Neural crest cell (in vitro differentiated cells): ENCODE results near the gene EDC3. TPM values are rescaled to one million over a fixed set of nuclear protein-coding genes. Genes with fewer than 3 reads are reported as not detected.

ENCODE experiments used
- DNase-seq: peaks from one replicate; pipeline ENCODE4 v3.0.0; 2021; ENCODE audit warnings: low read depth, mixed read lengths, low spot score
- H3K27ac Mint-ChIP-seq: one replicate; pipeline ENCODE4 v1.8.0; 2021; ENCODE audit warnings: mild to moderate bottlenecking, mixed read lengths; ENCODE audit not compliant: unreplicated experiment
- H3K27me3 Mint-ChIP-seq: 2 replicates; pipeline ENCODE4 v1.8.0; 2021; ENCODE audit warnings: low read depth, mild to moderate bottlenecking, mixed read lengths
- H3K36me3 Mint-ChIP-seq: 2 replicates; pipeline ENCODE4 v1.8.0; 2021; ENCODE audit warnings: low read depth, mild to moderate bottlenecking, mixed read lengths
- H3K4me1 Mint-ChIP-seq: 2 replicates; pipeline ENCODE4 v1.8.0; 2021; ENCODE audit warnings: mixed read lengths
- H3K4me3 Mint-ChIP-seq: one replicate; pipeline ENCODE4 v1.8.0; 2021; ENCODE audit warnings: mild to moderate bottlenecking, mixed read lengths
- H3K9me3 Mint-ChIP-seq: 2 replicates; pipeline ENCODE4 v1.8.0; 2021; ENCODE audit warnings: mixed read lengths
- CTCF ChIP-seq: fragments of 200-600 bp; sonication (generic); conservative IDR thresholded peaks from 2 replicates; pipeline ENCODE4 v1.5.0; 2021; ENCODE audit warnings: antibody characterized with exemption, mild to moderate bottlenecking
- total RNA-seq: library from RNA; stranded (reverse); gene quantifications from 2 replicates; pipeline ENCODE4 v1.2.1, GENCODE V29; 2021

EDC3 gene
- total RNA-seq, 1 donor from 2014 or later, result 69.8 TPM

GRCh38 chr15:74613953-74614743 is 81.7 kb downstream of the EDC3 start:
- DNase-seq, result peak; percentile 57
- no peaks in the 10 kb centered on the region for H3K36me3 Mint-ChIP-seq
- peaks cover 36% of the 10 kb centered on the region for H3K4me1 Mint-ChIP-seq
- peak overlapping the region; percentile 87 for H3K4me3 Mint-ChIP-seq
- no peaks in the 10 kb centered on the region for H3K27me3 Mint-ChIP-seq
- no peaks in the 10 kb centered on the region for H3K9me3 Mint-ChIP-seq
- TF ChIP-seq CTCF, result no peak
- peak overlapping the region; percentile 12 for H3K27ac Mint-ChIP-seq

- Mint-ChIP-seq H3K36me3 (no peaks in the 10 kb centered on the region), H3K4me3 (peak overlapping the region; percentile 87), H3K9me3 (no peaks in the 10 kb centered on the region), H3K4me1 (peaks cover 30% of the 10 kb centered on the region), H3K27ac (peak overlapping the region; percentile 57), H3K27me3 (no peaks in the 10 kb centered on the region)
- no peak for DNase-seq
- no peak for TF ChIP-seq CTCF
These were observed 82.5 kb downstream of the EDC3 start for GRCh38 chr15:74613089-74613952.

- DNase-seq, result no peak
- Mint-ChIP-seq H3K36me3 (no peaks in the 10 kb centered on the region), H3K27ac (no peak overlapping the region), H3K9me3 (no peaks in the 10 kb centered on the region), H3K27me3 (no peaks in the 10 kb centered on the region), H3K4me3 (peak overlapping the region; percentile 87), H3K4me1 (peaks cover 30% of the 10 kb centered on the region)
- TF ChIP-seq CTCF, result no peak
These were observed 83.1 kb downstream of the EDC3 start for GRCh38 chr15:74612677-74613076.

GRCh38 chr15:74611834-74612233 is 84.0 kb downstream of the EDC3 start:
- H3K27me3 Mint-ChIP-seq, result no peaks in the 10 kb centered on the region
- H3K4me1 Mint-ChIP-seq, result peaks cover 21% of the 10 kb centered on the region
- H3K9me3 Mint-ChIP-seq, result no peaks in the 10 kb centered on the region
- no peak overlapping the region for H3K27ac Mint-ChIP-seq
- no peak for DNase-seq
- peak overlapping the region; percentile 44 for H3K4me3 Mint-ChIP-seq
- no peaks in the 10 kb centered on the region for H3K36me3 Mint-ChIP-seq
- TF ChIP-seq CTCF, result no peak

GRCh38 chr15:74611341-74611740 is 84.5 kb downstream of the EDC3 start:
- TF ChIP-seq CTCF, result no peak
- Mint-ChIP-seq H3K4me1 (peaks cover 16% of the 10 kb centered on the region), H3K9me3 (no peaks in the 10 kb centered on the region), H3K4me3 (peak overlapping the region; percentile 44), H3K27ac (no peak overlapping the region), H3K36me3 (no peaks in the 10 kb centered on the region), H3K27me3 (no peaks in the 10 kb centered on the region)
- no peak for DNase-seq
